Activated CD8-positive, alpha-beta T cell treated with anti-CD3 and anti-CD28 coated beads for 36 hours (primary cell): ENCODE results near the gene COCH. TPM values are rescaled to one million over a fixed set of nuclear protein-coding genes. Genes with fewer than 3 reads are reported as not detected.
A peak's percentile ranks its signal among the peaks of the same experiment; 100 is the strongest.

Experiments used
- ATAC-seq: fragments of 200-7000 bp; cut with Tn5 transposase; one replicate; pipeline ENCODE4 v1.10.0; 2021; ENCODE audit warnings: mild to moderate bottlenecking, moderate library complexity
- CTCF ChIA-PET: fragments of 350-600 bp; sonication (Branson Sonifier 250); formaldehyde crosslinking; loops from one replicate; lab custom pipeline; 2021; ENCODE audit warnings: antibody characterized with exemption; lab: Charles Lee
- POLR2A ChIA-PET: fragments of 350-600 bp; sonication (Branson Sonifier 250); formaldehyde crosslinking; loops from one replicate; lab custom pipeline; 2021; ENCODE audit warnings: antibody characterized with exemption; lab: Charles Lee
- DNase-seq: peaks from one replicate; pipeline ENCODE4 v3.0.0-alpha.2; 2020
- H3K27ac Mint-ChIP-seq: one replicate; pipeline ENCODE4 v1.8.0; 2021; ENCODE audit warnings: mild to moderate bottlenecking, mixed read lengths
- H3K27me3 Mint-ChIP-seq: one replicate; pipeline ENCODE4 v1.8.0; 2021; ENCODE audit warnings: mixed read lengths
- H3K36me3 Mint-ChIP-seq: one replicate; pipeline ENCODE4 v1.8.0; 2021; ENCODE audit warnings: low read depth, mixed read lengths
- H3K4me1 Mint-ChIP-seq: one replicate; pipeline ENCODE4 v1.8.0; 2021; ENCODE audit warnings: low read depth, mixed read lengths
- H3K4me3 Mint-ChIP-seq: one replicate; pipeline ENCODE4 v1.8.0; 2021; ENCODE audit warnings: mild to moderate bottlenecking, moderate library complexity, mixed read lengths
- H3K9me3 Mint-ChIP-seq: one replicate; pipeline ENCODE4 v1.8.0; 2021; ENCODE audit warnings: mixed read lengths
- intact Hi-C: fragments of 100-400 bp; cut with micrococcal nuclease; formaldehyde crosslinking; loops from one replicate; pipeline ENCODE4 v1.10.0; 2022
- total RNA-seq, 2 experiments: library from RNA; stranded (reverse); gene quantifications; one replicate each; pipeline ENCODE4 v1.2.3, GENCODE V29; 2021
- TF ChIP-seq, protein P1 (sequence below): fragments of 200-600 bp; IDR thresholded peaks from one replicate; pipeline ENCODE4 v1.8.0; 2022; ENCODE audit warnings: antibody characterized with exemption, mild to moderate bottlenecking

The COCH gene
- total RNA-seq, 2 experiments from 2014 or later: 5.8 TPM

DNA sequence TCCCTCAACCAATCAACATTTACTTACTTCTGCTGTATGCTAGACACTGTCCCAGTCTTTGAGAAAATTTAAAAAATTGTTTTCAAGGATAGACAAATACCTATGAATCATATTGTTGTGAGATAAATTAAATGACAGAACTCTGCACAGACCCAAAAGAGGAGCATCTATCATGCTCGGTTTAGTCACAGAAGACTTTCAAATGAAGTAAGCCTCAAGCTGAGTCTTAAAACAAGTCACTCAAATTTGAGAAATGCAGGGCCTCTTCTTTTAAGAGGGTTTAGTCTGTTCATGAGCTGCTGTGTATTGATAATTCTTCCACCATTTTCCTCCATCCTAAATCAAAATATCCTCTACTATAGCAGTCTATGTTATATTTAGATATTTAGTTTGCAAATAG lies 24.4 kb upstream of the COCH start:
- peaks cover under 1% of the 10 kb centered on the region for H3K9me3 Mint-ChIP-seq
- intact Hi-C loops: no loop called here
- CTCF ChIA-PET: no interaction called here
- POLR2A ChIA-PET: no interaction called here
- H3K27ac Mint-ChIP-seq: no peak overlapping the region
- H3K36me3 Mint-ChIP-seq: no peaks in the 10 kb centered on the region
- H3K4me3 Mint-ChIP-seq: no peak overlapping the region
- H3K4me1 Mint-ChIP-seq: peaks cover 8% of the 10 kb centered on the region
- ATAC-seq (no peak), DNase-seq (no peak)
- TF ChIP-seq, protein P1, sequence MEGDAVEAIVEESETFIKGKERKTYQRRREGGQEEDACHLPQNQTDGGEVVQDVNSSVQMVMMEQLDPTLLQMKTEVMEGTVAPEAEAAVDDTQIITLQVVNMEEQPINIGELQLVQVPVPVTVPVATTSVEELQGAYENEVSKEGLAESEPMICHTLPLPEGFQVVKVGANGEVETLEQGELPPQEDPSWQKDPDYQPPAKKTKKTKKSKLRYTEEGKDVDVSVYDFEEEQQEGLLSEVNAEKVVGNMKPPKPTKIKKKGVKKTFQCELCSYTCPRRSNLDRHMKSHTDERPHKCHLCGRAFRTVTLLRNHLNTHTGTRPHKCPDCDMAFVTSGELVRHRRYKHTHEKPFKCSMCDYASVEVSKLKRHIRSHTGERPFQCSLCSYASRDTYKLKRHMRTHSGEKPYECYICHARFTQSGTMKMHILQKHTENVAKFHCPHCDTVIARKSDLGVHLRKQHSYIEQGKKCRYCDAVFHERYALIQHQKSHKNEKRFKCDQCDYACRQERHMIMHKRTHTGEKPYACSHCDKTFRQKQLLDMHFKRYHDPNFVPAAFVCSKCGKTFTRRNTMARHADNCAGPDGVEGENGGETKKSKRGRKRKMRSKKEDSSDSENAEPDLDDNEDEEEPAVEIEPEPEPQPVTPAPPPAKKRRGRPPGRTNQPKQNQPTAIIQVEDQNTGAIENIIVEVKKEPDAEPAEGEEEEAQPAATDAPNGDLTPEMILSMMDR: no peak
- peaks cover 38% of the 10 kb centered on the region for H3K27me3 Mint-ChIP-seq

DNA sequence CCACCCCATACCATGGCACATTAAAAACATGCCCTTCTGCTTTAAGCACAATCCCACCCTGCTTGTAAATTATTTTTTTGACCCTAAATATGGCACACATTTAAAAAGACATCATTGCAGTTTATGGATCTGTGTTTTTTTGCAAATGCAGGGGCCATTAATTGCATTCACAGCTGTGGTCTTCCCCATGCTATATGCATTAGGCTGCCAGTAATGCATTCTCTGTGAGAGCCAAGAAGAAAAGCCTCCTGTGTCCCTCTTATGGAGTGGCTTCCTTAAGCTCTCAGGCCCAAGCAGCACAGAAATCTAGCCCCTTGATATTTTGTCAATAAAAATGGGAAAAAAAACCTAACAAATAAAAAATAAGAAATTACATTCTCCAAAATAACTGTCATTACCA lies 20.4 kb upstream of the COCH start:
- Mint-ChIP-seq H3K27ac (no peak overlapping the region), H3K36me3 (no peaks in the 10 kb centered on the region), H3K4me1 (peaks cover 19% of the 10 kb centered on the region), H3K9me3 (peaks cover 2% of the 10 kb centered on the region), H3K4me3 (no peak overlapping the region), H3K27me3 (peaks cover 32% of the 10 kb centered on the region)
- no peak for ATAC-seq
- intact Hi-C loops: no loop called here
- POLR2A ChIA-PET: no interaction called here
- CTCF ChIA-PET: no interaction called here
- TF ChIP-seq, protein P1: no peak
- DNase-seq: no peak

DNA sequence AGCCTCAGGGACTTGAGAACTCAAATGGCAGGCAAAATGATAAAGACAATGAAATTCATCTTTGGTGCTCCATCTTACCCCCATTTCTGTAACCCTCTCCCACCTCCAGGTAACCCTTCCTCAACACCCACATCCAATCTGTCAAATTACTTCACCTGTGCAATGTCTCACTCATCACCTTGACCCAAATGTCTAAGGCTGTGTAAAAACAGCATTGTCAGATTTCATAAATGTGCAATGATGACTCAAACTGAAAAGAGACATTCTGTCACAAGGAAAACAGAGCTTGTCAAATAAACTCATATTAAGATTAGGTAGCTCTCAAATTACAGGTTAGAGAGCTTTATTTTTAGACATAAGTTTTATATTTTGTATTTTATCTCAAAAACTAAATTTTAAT lies 19.9 kb upstream of the COCH start:
- intact Hi-C loops: no loop called here
- Mint-ChIP-seq H3K4me3 (no peak overlapping the region), H3K27ac (no peak overlapping the region), H3K9me3 (peaks cover 2% of the 10 kb centered on the region), H3K36me3 (no peaks in the 10 kb centered on the region), H3K27me3 (peaks cover 28% of the 10 kb centered on the region), H3K4me1 (peaks cover 19% of the 10 kb centered on the region)
- DNase-seq (no peak), ATAC-seq (peak; percentile 21)
- ChIA-PET POLR2A (no interaction called here), CTCF (no interaction called here)
- TF ChIP-seq, protein P1: no peak

DNA sequence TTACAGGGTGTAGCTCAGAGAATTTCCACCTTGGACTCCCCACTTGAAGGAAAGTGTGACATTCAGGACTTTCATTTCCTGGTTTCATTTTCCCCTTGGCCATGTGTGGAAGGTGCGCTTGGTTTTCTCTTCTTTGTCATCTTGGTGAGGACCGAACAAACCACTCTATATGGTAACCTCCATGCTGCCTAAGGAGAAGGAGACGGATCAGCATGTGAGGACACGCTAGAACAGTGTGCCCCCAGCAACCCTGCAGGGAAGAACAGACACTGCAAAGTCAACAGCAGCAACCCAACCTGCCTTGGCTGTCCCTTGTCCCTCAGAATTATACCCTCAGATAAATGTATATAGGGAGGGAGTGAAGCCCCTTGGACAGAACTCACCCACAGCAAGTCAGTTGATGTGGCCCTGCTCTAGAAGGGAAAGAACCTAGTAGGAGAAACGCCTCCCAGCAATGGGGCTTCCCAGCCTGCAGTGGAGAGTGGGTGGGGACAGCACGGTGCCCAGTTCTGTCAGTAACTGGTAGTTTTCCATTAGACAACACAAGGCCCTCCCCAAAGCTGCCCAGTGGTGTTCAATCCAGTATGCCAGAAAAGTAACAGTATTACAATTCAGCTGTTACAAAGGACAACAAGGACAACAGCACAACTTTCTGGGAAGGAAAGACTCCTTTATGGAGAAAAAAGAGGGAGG lies 18.9 kb upstream of the COCH start:
- H3K4me3 Mint-ChIP-seq: no peak overlapping the region
- ATAC-seq (peak; percentile 93), DNase-seq (peak; percentile 78)
- peaks cover 2% of the 10 kb centered on the region for H3K9me3 Mint-ChIP-seq
- POLR2A ChIA-PET: interaction anchor here (1.8 kb wide), 1 partner anchor 16 kb away, joined by 4 read pairs; no protein-coding TSS in a partner anchor
- peak overlapping the region; percentile 69 for H3K27ac Mint-ChIP-seq
- peaks cover 19% of the 10 kb centered on the region for H3K4me1 Mint-ChIP-seq
- TF ChIP-seq, protein P1: no peak
- H3K36me3 Mint-ChIP-seq: no peaks in the 10 kb centered on the region
- CTCF ChIA-PET: no interaction called here
- H3K27me3 Mint-ChIP-seq: peaks cover 30% of the 10 kb centered on the region
- intact Hi-C loops: no loop called here

DNA sequence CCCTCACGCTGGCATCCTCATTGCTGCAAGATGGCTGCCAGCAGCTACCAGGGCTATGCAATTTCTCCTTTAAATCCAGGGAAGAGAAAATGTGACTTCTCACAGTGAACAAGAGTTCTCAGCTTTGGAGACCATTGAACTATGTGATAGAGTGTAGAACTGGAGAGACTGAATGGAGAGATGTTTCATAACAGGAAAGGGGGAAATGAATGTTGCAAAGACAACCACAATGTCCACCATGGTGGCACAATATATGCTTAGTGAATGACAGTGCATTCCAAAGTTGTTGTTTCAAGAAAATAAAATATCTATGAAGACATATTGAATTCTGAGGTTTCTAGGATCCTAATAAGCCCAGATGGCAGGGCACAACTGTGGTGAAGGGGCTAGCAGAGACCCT lies 13.2 kb upstream of the COCH start:
- Mint-ChIP-seq H3K9me3 (no peaks in the 10 kb centered on the region), H3K4me1 (no peaks in the 10 kb centered on the region), H3K27me3 (peaks cover 36% of the 10 kb centered on the region), H3K4me3 (no peak overlapping the region), H3K27ac (no peak overlapping the region), H3K36me3 (no peaks in the 10 kb centered on the region)
- CTCF ChIA-PET: no interaction called here
- no peak for ATAC-seq
- TF ChIP-seq, protein P1: no peak
- POLR2A ChIA-PET: no interaction called here
- DNase-seq: no peak
- intact Hi-C loops: no loop called here
